Measurements from ENCODE around the gene SVIL.

DNA sequence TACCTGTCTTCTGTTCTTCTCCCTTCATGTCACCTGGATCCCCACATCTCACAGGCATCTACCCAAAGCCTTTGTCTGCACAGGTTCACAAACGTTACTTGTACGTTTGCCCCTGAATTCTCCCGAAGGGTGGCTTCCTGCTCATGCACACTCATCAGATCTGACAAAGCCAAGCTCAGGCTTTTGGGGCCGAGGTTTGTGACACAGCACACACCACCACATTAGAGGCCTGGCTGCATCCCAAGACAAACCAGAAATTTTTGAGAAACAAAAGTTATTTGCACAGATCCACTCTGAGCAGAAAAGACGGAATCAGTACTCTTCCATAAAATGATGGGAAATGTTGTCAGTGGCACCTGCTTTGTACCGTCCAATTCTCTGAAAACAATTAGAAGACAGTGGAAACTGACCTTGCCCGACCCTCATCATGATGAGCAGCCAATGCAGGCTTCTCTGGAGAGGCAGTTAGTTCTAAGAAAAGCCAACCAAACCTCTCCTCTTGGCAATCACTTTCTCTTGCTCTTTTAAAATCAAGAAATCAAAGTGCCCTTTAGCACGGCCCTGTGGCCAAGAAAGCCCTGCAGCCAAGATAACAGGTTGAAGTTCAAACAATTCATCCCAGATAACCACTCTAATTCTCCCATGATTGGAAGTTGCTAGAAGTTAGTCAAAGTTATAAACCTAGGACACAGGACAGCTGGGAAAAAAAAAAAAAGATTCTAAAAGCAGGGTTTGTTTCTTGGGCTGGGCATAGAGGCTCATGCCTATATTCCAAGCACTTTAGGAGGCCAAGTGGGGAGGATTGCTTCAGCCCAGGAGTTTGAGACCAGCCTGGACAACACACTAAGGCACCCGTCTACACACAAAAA, 13.6 kb upstream of the SVIL start:
- TF ChIP-seq, protein P1, sequence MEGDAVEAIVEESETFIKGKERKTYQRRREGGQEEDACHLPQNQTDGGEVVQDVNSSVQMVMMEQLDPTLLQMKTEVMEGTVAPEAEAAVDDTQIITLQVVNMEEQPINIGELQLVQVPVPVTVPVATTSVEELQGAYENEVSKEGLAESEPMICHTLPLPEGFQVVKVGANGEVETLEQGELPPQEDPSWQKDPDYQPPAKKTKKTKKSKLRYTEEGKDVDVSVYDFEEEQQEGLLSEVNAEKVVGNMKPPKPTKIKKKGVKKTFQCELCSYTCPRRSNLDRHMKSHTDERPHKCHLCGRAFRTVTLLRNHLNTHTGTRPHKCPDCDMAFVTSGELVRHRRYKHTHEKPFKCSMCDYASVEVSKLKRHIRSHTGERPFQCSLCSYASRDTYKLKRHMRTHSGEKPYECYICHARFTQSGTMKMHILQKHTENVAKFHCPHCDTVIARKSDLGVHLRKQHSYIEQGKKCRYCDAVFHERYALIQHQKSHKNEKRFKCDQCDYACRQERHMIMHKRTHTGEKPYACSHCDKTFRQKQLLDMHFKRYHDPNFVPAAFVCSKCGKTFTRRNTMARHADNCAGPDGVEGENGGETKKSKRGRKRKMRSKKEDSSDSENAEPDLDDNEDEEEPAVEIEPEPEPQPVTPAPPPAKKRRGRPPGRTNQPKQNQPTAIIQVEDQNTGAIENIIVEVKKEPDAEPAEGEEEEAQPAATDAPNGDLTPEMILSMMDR (optimal IDR thresholded peaks at IDR 0.05 in 1 of 3, IDR thresholded peaks at IDR 0.05 in 1 of 3, conservative IDR thresholded peaks at IDR 0.05 in 1 of 3; ENCODE audit: extremely low read depth in 1 of 3, insufficient read depth in 2 of 3, low read length in 3 of 3), result no peak
- TF ChIP-seq EZH2 (IDR thresholded peaks at IDR 0.05; ENCODE audit: low read length), result no peak

Data from keratinocyte (primary cell).